Body of pancreas (tissue), 4 donors: ENCODE results near the gene GPHA2. TPM values are rescaled to one million over a fixed set of nuclear protein-coding genes. Genes with fewer than 3 reads are reported as not detected.

Experiments
- ATAC-seq: fragments of 150-250 bp; one replicate; pipeline ENCODE4 v1.9.1; 2016
- DNase-seq, 4 donors: peaks; one replicate each; pipeline ENCODE4 v3.0.0-alpha.2; 2019
- H3K27ac ChIP-seq, 4 donors: fragments of 200-600 bp; sonication (generic); 1 replicate in 3 of 4; 2 replicates in 1 of 4; pipeline versions ENCODE4 v1.5.1 to v1.6.1; 2016 to 2019; ENCODE audit warnings: mild to moderate bottlenecking in 1 of 4, mixed read lengths in 1 of 4, moderate library complexity in 1 of 4
- H3K27me3 ChIP-seq, 2 donors: fragments of 200-600 bp; sonication (generic); one replicate each; pipeline ENCODE4 v1.6.0; 2016; ENCODE audit warnings: mild to moderate bottlenecking in 1 of 2
- H3K36me3 ChIP-seq, 2 donors: fragments of 200-600 bp; sonication (generic); replicated peaks in 1 of 2; 2 replicates each; pipeline ENCODE4 v1.5.1; 2016; ENCODE audit warnings: low read depth in 2 of 2; ENCODE audit not compliant: insufficient read depth in 1 of 2
- H3K4me1 ChIP-seq: fragments of 200-600 bp; sonication (generic); one replicate; pipeline ENCODE4 v1.6.0; 2016
- H3K4me3 ChIP-seq, 2 donors: fragments of 200-600 bp; sonication (generic); 1 replicate in 1 of 2; 2 replicates in 1 of 2; pipeline ENCODE4 v1.5.1; 2016 to 2019
- H3K9me3 ChIP-seq, 3 donors: fragments of 200-600 bp; sonication (generic); 1 replicate in 2 of 3; 2 replicates in 1 of 3; pipeline ENCODE4 v1.5.1; 2016
- CTCF ChIP-seq, 7 experiments: fragments of 450-650 bp in 4 of 7; fragments of 200-600 bp in 3 of 7; sonication (generic) in 3 of 7; IDR thresholded peaks; one replicate each; pipeline ENCODE4 v1.5.1; 2016 to 2019; ENCODE audit warnings: antibody characterized with exemption in 7 of 7
- POLR2A ChIP-seq, 3 donors: fragments of 450-650 bp; IDR thresholded peaks; one replicate each; pipeline ENCODE4 v1.6.1; 2016; ENCODE audit warnings: antibody characterized with exemption in 3 of 3, mild to moderate bottlenecking in 2 of 3
- WGBS, 2 donors: methylation state at CpG; one replicate each; pipeline ENCODE4 v1.1.5; 2017; 5-methylcytosine and 5-hydroxymethylcytosine counted together
- intact Hi-C: fragments of 100-400 bp; cut with DNase I; formaldehyde crosslinking; loops from one replicate; pipeline ENCODE4 v1.15.1; 2023
- total RNA-seq, 2 donors: library from RNA; depleted of rRNA; stranded (reverse); fragments of >200 nt; gene quantifications; one replicate each; pipeline ENCODE4 v1.1.0, GENCODE V29; 2016

Gene GPHA2
- total RNA-seq, 2 donors from 2014 or later: 7.3 to 18.5 TPM

GRCh38 chr11:64888729-64889511, 46.8 kb downstream of the GPHA2 start:
- Histone ChIP-seq H3K27me3 (no peaks in the 10 kb centered on the region), H3K4me1 (peaks cover 64% of the 10 kb centered on the region), H3K36me3 (no peaks in the 10 kb centered on the region), H3K27ac (peak overlapping the region in 3 of 4 donors; percentile 53 to 64 (median 62)), H3K4me3 (no peak overlapping the region), H3K9me3 (no peaks in the 10 kb centered on the region)
- intact Hi-C loops: no loop called here
- TF ChIP-seq POLR2A (IDR thresholded peaks at IDR 0.05): peak in 2 of 3 donors; percentile 13
- TF ChIP-seq CTCF (IDR thresholded peaks at IDR 0.05): no peak
- WGBS, 2 donors: 32 to 43% methylated on average over 9 of the region's 9 CpGs
- DNase-seq: peak in 2 of 4 donors; percentile 33
- ATAC-seq: no peak

GRCh38 chr11:64888406-64888728, 47.3 kb downstream of the GPHA2 start:
- intact Hi-C loops: no loop called here
- Histone ChIP-seq H3K9me3 (no peaks in the 10 kb centered on the region), H3K27me3 (no peaks in the 10 kb centered on the region), H3K36me3 (no peaks in the 10 kb centered on the region), H3K4me1 (peaks cover 59% of the 10 kb centered on the region), H3K4me3 (no peak overlapping the region), H3K27ac (peak overlapping the region; percentile 11 to 64 (median 58))
- no peak for ATAC-seq
- no peak for DNase-seq
- no peak for TF ChIP-seq CTCF (IDR thresholded peaks at IDR 0.05)
- TF ChIP-seq POLR2A (IDR thresholded peaks at IDR 0.05): no peak
- 48 to 53% methylated on average over 8 of the region's 8 CpGs for WGBS, 2 donors

GRCh38 chr11:64887757-64888405, 47.8 kb downstream of the GPHA2 start:
- Histone ChIP-seq H3K4me3 (no peak overlapping the region), H3K27ac (peak overlapping the region; percentile 11 to 64 (median 58)), H3K27me3 (no peaks in the 10 kb centered on the region), H3K36me3 (no peaks in the 10 kb centered on the region), H3K9me3 (no peaks in the 10 kb centered on the region), H3K4me1 (peaks cover 54% of the 10 kb centered on the region)
- intact Hi-C loops: no loop called here
- TF ChIP-seq CTCF (IDR thresholded peaks at IDR 0.05) (peak; percentile 88 to 98 (median 93)), POLR2A (IDR thresholded peaks at IDR 0.05) (peak in 2 of 3 donors; percentile 13 to 23)
- peak; percentile 85 for ATAC-seq
- peak; percentile 76 to 85 (median 82) for DNase-seq
- 7 to 11% methylated on average over 14 to 34 of the region's 34 CpGs for WGBS, 2 donors

GRCh38 chr11:64887234-64887756, 48.4 kb downstream of the GPHA2 start:
- Histone ChIP-seq H3K9me3 (no peaks in the 10 kb centered on the region), H3K27me3 (no peaks in the 10 kb centered on the region), H3K27ac (peak overlapping the region in 3 of 4 donors; percentile 53 to 64 (median 62)), H3K4me1 (peaks cover 48% of the 10 kb centered on the region), H3K36me3 (no peaks in the 10 kb centered on the region), H3K4me3 (no peak overlapping the region)
- ATAC-seq (no peak), DNase-seq (no peak)
- WGBS, 2 donors: 74 to 78% methylated on average over 8 of the region's 8 CpGs
- TF ChIP-seq POLR2A (IDR thresholded peaks at IDR 0.05) (no peak), CTCF (IDR thresholded peaks at IDR 0.05) (no peak)
- intact Hi-C loops: no loop called here
